Nephron progenitor cell (in vitro differentiated cells): ENCODE measurements around the gene CWC15.
"Not testable (repeated sequence)": the region's sequence is repeated elsewhere in the genome, so short reads cannot be mapped to it uniquely, and the experiment has no call there.

ENCODE experiments used
- DNase-seq: peaks from one replicate; pipeline ENCODE4 v3.0.0; 2021
- H3K27ac Mint-ChIP-seq: 2 replicates; pipeline ENCODE4 v1.8.0; 2021; ENCODE audit warnings: mild to moderate bottlenecking, moderate library complexity, mixed read lengths
- H3K27me3 Mint-ChIP-seq: 2 replicates; pipeline ENCODE4 v1.8.0; 2021; ENCODE audit warnings: mild to moderate bottlenecking, low read depth, mixed read lengths; ENCODE audit not compliant: poor library complexity
- H3K36me3 Mint-ChIP-seq: 2 replicates; pipeline ENCODE4 v1.8.0; 2021; ENCODE audit warnings: low read depth, mixed read lengths
- H3K4me1 Mint-ChIP-seq: 2 replicates; pipeline ENCODE4 v1.8.0; 2021; ENCODE audit warnings: mixed read lengths
- H3K4me3 Mint-ChIP-seq: 2 replicates; pipeline ENCODE4 v1.8.0; 2021; ENCODE audit warnings: mild to moderate bottlenecking, moderate library complexity, mixed read lengths
- H3K9me3 Mint-ChIP-seq: 2 replicates; pipeline ENCODE4 v1.8.0; 2021; ENCODE audit warnings: mild to moderate bottlenecking, moderate library complexity, mixed read lengths
- TF ChIP-seq, protein P1 (sequence below): fragments of 200-600 bp; sonication (generic); IDR thresholded peaks from 2 replicates; pipeline ENCODE4 v1.5.0; 2021; ENCODE audit warnings: antibody characterized with exemption

The CWC15 gene

DNA sequence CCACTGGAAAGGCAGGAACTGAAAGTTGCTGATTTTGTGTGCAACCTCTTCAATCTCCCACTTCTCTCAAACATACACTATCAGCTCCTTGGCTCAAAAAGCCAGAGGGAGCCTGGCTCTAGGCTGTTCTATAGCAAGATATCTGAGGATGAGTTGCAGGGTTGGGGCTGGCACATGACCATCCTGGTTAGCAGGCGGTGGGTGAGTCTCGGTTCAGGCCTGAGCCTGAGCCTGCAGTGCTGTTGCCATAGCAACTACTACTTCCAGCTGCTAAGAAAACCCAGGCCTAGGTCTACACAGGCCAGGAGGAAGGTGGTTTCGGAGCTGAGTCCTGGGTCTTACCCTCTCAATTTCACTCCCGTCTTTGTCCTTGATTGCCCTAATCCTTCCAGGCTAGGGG is 39.0 kb downstream of the CWC15 start:
- Mint-ChIP-seq H3K4me3 (no peak overlapping the region), H3K27me3 (peaks cover 10% of the 10 kb centered on the region), H3K27ac (peak overlapping the region; percentile 53), H3K36me3 (no peaks in the 10 kb centered on the region), H3K4me1 (peaks cover 42% of the 10 kb centered on the region), H3K9me3 (no peaks in the 10 kb centered on the region)
- TF ChIP-seq, protein P1, sequence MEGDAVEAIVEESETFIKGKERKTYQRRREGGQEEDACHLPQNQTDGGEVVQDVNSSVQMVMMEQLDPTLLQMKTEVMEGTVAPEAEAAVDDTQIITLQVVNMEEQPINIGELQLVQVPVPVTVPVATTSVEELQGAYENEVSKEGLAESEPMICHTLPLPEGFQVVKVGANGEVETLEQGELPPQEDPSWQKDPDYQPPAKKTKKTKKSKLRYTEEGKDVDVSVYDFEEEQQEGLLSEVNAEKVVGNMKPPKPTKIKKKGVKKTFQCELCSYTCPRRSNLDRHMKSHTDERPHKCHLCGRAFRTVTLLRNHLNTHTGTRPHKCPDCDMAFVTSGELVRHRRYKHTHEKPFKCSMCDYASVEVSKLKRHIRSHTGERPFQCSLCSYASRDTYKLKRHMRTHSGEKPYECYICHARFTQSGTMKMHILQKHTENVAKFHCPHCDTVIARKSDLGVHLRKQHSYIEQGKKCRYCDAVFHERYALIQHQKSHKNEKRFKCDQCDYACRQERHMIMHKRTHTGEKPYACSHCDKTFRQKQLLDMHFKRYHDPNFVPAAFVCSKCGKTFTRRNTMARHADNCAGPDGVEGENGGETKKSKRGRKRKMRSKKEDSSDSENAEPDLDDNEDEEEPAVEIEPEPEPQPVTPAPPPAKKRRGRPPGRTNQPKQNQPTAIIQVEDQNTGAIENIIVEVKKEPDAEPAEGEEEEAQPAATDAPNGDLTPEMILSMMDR, result no peak
- peak; percentile 6 for DNase-seq

DNA sequence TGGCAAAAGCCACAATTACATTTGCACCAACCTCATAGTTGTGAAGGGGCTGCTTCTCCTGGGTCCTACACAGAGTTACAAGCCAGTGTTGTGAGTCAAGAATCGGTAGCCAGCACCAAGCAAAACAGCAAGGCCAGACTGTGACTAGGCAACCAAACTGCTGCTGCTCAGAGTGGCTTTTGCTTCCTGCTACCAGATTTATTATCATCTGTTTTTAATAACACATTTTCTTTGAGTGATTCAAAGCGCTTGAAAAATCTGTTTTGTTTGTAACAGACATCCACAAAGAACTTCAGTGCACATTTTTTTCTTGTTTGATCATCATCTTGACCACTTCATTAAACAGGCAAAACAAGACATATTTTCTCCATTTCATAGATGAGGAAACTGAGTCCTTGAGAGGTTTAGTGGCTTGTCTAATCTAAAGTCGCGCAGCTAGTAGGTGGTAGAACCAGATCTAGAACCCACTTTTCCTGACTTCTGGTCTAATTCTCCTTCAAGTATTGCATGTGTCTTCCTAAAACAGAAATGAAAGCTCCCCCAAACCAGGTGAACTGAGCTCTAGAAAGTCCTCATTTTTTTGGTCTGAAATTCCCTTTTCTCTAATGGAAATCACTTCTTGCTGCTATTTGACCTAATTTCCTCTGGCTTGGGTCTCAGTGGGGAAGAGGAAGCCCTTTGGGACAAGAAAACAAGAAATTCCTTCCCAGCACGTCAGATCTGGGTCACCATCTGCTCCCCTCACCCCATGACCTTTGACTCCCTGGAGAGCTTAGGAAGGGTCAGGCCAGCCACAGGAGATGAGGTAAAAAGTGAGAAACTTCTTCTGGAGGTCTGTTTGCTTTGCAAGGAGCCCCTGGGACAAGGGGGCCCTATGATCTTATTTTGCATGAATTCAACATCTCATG is 39.9 kb downstream of the CWC15 start:
- H3K9me3 Mint-ChIP-seq, result no peaks in the 10 kb centered on the region
- TF ChIP-seq, protein P1, result no peak
- peaks cover 36% of the 10 kb centered on the region for H3K4me1 Mint-ChIP-seq
- H3K36me3 Mint-ChIP-seq, result no peaks in the 10 kb centered on the region
- H3K27ac Mint-ChIP-seq, result peak overlapping the region; percentile 53
- H3K27me3 Mint-ChIP-seq, result peaks cover 6% of the 10 kb centered on the region
- DNase-seq, result peak; percentile 18
- peak overlapping the region; percentile 39 for H3K4me3 Mint-ChIP-seq

GRCh38 chr11:94932503-94932902 is 40.9 kb downstream of the CWC15 start:
- Mint-ChIP-seq H3K4me1 (peaks cover 37% of the 10 kb centered on the region), H3K9me3 (no peaks in the 10 kb centered on the region), H3K36me3 (no peaks in the 10 kb centered on the region), H3K4me3 (no peak overlapping the region), H3K27me3 (peaks cover 3% of the 10 kb centered on the region), H3K27ac (peak overlapping the region; percentile 20)
- no peak for DNase-seq
- TF ChIP-seq, protein P1, result no peak

DNA sequence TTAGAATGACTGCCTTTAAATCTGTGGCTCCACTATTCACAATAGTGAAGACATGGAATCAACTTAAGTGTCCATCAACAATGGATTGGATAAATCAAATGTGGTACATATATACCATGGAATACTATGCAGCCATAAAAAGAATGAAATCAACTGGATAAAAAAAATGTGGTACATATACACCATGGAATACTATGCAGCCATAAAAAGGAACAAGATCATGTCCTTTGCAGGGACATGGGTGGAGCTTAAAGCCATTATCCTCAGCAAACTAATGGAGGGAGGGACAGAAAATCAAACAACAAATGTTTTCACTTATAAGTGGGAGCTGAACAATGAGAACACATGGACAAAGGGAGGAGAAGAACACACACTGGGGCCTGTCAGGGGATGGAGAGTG is 41.3 kb downstream of the CWC15 start:
- Mint-ChIP-seq H3K4me1 (peaks cover 41% of the 10 kb centered on the region), H3K27ac (peak overlapping the region; percentile 20)
- not testable (repeated sequence) for H3K4me3 Mint-ChIP-seq, H3K27me3 Mint-ChIP-seq, H3K36me3 Mint-ChIP-seq, H3K9me3 Mint-ChIP-seq, DNase-seq

DNA sequence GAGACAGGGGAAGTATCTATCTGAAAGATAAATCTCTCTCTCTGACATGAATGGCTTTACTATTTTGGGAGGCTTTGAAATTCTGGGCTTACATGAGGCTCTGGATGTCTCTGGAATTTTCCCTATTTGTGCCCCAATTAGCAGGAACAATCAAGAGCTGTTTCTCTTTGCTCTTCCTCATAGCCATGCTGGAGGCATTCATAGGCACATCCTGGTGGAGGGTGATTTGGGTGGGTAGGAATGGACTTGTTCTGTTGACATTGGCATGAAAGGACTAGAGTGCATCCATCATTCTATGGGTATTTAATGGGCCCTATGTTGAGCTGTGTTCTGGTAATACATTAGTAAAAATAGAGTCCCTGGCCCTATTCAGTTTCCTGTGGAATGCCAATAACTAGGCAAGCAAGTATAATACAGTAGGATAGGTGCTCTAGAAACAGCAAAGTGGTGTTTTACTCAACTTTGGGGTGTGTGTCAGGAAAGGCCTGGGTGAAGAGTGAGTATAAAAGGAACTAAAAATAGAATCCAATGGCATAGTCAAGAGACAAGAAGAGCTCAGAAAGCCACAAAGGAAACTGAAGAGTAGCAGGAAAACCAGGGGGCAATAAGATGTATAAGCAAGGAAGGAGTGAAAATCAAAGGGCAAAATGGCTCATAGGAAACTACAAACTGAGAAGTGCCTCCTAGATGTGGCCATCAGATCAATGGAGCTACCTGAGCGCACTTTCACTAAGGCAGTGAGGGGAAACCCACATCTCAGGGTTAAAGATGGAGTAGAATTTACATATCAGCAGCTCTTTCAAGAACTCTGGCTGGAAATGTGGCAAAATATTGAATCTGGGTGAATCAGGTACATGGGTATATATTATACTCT is 45.0 kb downstream of the CWC15 start:
- Mint-ChIP-seq H3K36me3 (no peaks in the 10 kb centered on the region), H3K4me1 (peaks cover 39% of the 10 kb centered on the region), H3K27me3 (peaks cover 3% of the 10 kb centered on the region), H3K27ac (no peak overlapping the region), H3K4me3 (no peak overlapping the region), H3K9me3 (no peaks in the 10 kb centered on the region)
- DNase-seq, result no peak
- TF ChIP-seq, protein P1, result no peak

GRCh38 chr11:94926698-94927237 is 46.6 kb downstream of the CWC15 start:
- Mint-ChIP-seq H3K36me3 (no peaks in the 10 kb centered on the region), H3K27me3 (peaks cover 3% of the 10 kb centered on the region), H3K27ac (peak overlapping the region; percentile 92), H3K4me3 (peak overlapping the region; percentile 23), H3K9me3 (no peaks in the 10 kb centered on the region), H3K4me1 (peaks cover 38% of the 10 kb centered on the region)
- peak; percentile 32 for DNase-seq
- TF ChIP-seq, protein P1, result no peak
